ENCODE results near the gene DOLPP1.
A peak's percentile ranks its signal among the peaks of the same experiment; 100 is the strongest.

Gene DOLPP1

DNA sequence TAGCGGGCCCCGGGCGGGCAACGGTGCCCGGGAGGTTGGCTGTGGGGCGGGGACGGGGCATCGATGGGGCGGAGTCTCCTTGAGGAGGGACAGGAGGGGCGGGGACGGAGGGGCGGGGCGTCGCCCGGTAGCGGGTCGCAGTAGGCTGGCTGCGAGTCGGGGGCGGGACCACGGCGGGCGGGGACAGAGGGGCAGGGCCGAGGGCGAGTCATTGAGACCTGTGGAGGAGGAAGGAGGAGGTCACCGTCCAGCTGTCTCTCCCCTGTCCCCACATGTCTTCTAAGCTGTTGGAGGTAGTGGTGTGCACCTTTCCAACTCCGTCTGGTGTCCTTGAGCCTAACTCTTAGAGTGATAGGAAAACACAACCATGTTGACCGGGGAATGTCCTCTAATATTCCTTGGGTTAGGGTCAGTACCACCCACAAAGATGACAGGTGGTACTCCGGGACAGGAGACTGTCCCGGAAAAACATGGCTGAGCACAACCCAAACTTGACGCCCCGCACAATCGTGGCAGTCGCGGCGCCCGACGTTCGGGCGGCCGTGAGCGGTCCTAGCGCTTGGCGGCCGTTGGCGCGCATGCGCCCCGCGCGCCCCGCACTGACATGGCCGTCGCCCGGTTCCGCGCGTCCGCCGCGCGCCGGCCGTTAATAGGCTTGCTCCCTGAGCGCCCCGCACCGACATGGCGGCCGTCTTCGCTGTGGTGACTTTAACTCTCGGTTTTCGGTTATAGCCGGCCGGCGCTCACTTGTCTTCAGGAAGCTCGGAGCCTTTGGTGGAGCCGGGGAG lies 30.0 kb downstream of the DOLPP1 start, which contains the start of the genes CRAT and PTPA (continued):
- TF ChIP-seq, protein P1, sequence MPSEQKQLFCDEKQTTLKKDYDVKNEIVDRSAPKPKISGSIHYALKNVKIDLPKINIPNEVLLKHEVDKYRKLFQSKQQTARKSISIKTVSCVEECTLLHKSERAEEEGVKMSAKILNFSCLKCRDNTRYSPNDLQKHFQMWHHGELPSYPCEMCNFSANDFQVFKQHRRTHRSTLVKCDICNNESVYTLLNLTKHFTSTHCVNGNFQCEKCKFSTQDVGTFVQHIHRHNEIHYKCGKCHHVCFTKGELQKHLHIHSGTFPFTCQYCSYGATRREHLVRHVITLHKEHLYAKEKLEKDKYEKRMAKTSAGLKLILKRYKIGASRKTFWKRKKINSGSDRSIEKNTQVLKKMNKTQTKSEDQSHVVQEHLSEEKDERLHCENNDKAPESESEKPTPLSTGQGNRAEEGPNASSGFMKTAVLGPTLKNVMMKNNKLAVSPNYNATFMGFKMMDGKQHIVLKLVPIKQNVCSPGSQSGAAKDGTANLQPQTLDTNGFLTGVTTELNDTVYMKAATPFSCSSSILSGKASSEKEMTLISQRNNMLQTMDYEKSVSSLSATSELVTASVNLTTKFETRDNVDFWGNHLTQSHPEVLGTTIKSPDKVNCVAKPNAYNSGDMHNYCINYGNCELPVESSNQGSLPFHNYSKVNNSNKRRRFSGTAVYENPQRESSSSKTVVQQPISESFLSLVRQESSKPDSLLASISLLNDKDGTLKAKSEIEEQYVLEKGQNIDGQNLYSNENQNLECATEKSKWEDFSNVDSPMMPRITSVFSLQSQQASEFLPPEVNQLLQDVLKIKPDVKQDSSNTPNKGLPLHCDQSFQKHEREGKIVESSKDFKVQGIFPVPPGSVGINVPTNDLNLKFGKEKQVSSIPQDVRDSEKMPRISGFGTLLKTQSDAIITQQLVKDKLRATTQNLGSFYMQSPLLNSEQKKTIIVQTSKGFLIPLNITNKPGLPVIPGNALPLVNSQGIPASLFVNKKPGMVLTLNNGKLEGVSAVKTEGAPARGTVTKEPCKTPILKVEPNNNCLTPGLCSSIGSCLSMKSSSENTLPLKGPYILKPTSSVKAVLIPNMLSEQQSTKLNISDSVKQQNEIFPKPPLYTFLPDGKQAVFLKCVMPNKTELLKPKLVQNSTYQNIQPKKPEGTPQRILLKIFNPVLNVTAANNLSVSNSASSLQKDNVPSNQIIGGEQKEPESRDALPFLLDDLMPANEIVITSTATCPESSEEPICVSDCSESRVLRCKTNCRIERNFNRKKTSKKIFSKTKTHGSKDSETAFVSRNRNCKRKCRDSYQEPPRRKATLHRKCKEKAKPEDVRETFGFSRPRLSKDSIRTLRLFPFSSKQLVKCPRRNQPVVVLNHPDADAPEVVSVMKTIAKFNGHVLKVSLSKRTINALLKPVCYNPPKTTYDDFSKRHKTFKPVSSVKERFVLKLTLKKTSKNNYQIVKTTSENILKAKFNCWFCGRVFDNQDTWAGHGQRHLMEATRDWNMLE (tag by site-specific recombination; conservative IDR thresholded peaks at IDR 0.05; ENCODE audit: low read depth), result no peak
- TF ChIP-seq, protein P2, sequence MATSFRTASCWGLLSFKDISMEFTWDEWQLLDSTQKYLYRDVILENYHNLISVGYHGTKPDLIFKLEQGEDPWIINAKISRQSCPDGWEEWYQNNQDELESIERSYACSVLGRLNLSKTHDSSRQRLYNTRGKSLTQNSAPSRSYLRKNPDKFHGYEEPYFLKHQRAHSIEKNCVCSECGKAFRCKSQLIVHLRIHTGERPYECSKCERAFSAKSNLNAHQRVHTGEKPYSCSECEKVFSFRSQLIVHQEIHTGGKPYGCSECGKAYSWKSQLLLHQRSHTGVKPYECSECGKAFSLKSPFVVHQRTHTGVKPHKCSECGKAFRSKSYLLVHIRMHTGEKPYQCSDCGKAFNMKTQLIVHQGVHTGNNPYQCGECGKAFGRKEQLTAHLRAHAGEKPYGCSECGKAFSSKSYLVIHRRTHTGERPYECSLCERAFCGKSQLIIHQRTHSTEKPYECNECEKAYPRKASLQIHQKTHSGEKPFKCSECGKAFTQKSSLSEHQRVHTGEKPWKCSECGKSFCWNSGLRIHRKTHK (tag by site-specific recombination; IDR thresholded peaks at IDR 0.05), result no peak
- TF ChIP-seq ZBTB17 (tag by site-specific recombination; IDR thresholded peaks at IDR 0.05) (peak; percentile 63), SP3 (tag by site-specific recombination; IDR thresholded peaks at IDR 0.05) (peak; percentile 83), ZNF404 (tag by site-specific recombination; IDR thresholded peaks at IDR 0.05) (no peak), FEZF1 (tag by site-specific recombination; IDR thresholded peaks at IDR 0.05) (no peak), IKZF3 (tag by site-specific recombination; IDR thresholded peaks at IDR 0.05) (peak; percentile 72; the same call in 1 of the 2 replicates), ZNF664 (tag by site-specific recombination; IDR thresholded peaks at IDR 0.05) (no peak), ZNF660 (tag by site-specific recombination; IDR thresholded peaks at IDR 0.05) (0 out of 2 replicates have a peak, but pooled peaks have one; percentile 17), ZBTB21 (tag by site-specific recombination; IDR thresholded peaks at IDR 0.05) (no peak), ZFP69B (tag by site-specific recombination; IDR thresholded peaks at IDR 0.05) (peak; percentile 56; the same call in 1 of the 2 replicates), TRIM28 (IDR thresholded peaks at IDR 0.05; ENCODE audit: borderline replicate concordance, low read length) (no peak), GLIS2 (tag by site-specific recombination; IDR thresholded peaks at IDR 0.05) (0 out of 2 replicates have a peak, but pooled peaks have one; percentile 41), ZNF169 (tag by site-specific recombination; IDR thresholded peaks at IDR 0.05) (no peak), ZNF354C (tag by site-specific recombination; IDR thresholded peaks at IDR 0.05; ENCODE audit: borderline replicate concordance, low read depth) (no peak), SP2 (tag by site-specific recombination; IDR thresholded peaks at IDR 0.05) (peak; percentile 86), ZNF560 (tag by site-specific recombination; IDR thresholded peaks at IDR 0.05; ENCODE audit: borderline replicate concordance) (no peak), ZNF571 (tag by site-specific recombination; IDR thresholded peaks at IDR 0.05) (no peak), ZFP41 (tag by site-specific recombination; IDR thresholded peaks at IDR 0.05; ENCODE audit: borderline replicate concordance) (no peak), ZSCAN16 (tag by site-specific recombination; IDR thresholded peaks at IDR 0.05) (no peak), ZNF174 (tag by site-specific recombination; IDR thresholded peaks at IDR 0.05) (no peak), ZNF76 (tag by site-specific recombination; IDR thresholded peaks at IDR 0.05; ENCODE audit: borderline replicate concordance, low read depth) (no peak; the same call in 1 of the 2 replicates), GLIS1 (tag by site-specific recombination; IDR thresholded peaks at IDR 0.05) (peak; percentile 62), YY1 (tag by site-specific recombination; IDR thresholded peaks at IDR 0.05) (peak; percentile 97), ZNF211 (tag by site-specific recombination; IDR thresholded peaks at IDR 0.05; ENCODE audit: low read depth) (no peak), ZSCAN23 (tag by site-specific recombination; IDR thresholded peaks at IDR 0.05) (no peak), RBAK (tag by site-specific recombination; IDR thresholded peaks at IDR 0.05) (no peak), OVOL3 (tag by site-specific recombination; IDR thresholded peaks at IDR 0.05) (peak; percentile 31; the same call in 1 of the 2 replicates), SP7 (tag by site-specific recombination; IDR thresholded peaks at IDR 0.05) (peak; percentile 87), ZNF654 (tag by site-specific recombination; IDR thresholded peaks at IDR 0.05; ENCODE audit: low read depth) (no peak)
- TF ChIP-seq, protein P3, sequence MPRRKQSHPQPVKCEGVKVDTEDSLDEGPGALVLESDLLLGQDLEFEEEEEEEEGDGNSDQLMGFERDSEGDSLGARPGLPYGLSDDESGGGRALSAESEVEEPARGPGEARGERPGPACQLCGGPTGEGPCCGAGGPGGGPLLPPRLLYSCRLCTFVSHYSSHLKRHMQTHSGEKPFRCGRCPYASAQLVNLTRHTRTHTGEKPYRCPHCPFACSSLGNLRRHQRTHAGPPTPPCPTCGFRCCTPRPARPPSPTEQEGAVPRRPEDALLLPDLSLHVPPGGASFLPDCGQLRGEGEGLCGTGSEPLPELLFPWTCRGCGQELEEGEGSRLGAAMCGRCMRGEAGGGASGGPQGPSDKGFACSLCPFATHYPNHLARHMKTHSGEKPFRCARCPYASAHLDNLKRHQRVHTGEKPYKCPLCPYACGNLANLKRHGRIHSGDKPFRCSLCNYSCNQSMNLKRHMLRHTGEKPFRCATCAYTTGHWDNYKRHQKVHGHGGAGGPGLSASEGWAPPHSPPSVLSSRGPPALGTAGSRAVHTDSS (tag by site-specific recombination; IDR thresholded peaks at IDR 0.05), result peak; percentile 59
- TF ChIP-seq, protein P4, sequence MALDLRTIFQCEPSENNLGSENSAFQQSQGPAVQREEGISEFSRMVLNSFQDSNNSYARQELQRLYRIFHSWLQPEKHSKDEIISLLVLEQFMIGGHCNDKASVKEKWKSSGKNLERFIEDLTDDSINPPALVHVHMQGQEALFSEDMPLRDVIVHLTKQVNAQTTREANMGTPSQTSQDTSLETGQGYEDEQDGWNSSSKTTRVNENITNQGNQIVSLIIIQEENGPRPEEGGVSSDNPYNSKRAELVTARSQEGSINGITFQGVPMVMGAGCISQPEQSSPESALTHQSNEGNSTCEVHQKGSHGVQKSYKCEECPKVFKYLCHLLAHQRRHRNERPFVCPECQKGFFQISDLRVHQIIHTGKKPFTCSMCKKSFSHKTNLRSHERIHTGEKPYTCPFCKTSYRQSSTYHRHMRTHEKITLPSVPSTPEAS (tag by site-specific recombination; IDR thresholded peaks at IDR 0.05), result no peak

Measured in HEK293 (cell line).